HG02840 (cell line): ENCODE data around the gene ADD3.
A peak's percentile ranks its signal among the peaks of the same experiment; 100 is the strongest.
"Not testable (repeated sequence)": the region's sequence is repeated elsewhere in the genome, so short reads cannot be mapped to it uniquely, and the experiment has no call there.

Experiments used
- ATAC-seq: cut with Tn5 transposase; IDR thresholded peaks from one replicate; pipeline ENCODE4 v1.9.1; 2021; ENCODE audit warnings: mild to moderate bottlenecking, moderate library complexity, moderate number of reproducible peaks; ENCODE audit not compliant: unreplicated experiment, low FRiP score

Gene ADD3

GRCh38 chr10:110029450-110029849, 21.7 kb downstream of the ADD3 start:
- no peak for ATAC-seq

GRCh38 chr10:110032801-110033700, 25.3 kb downstream of the ADD3 start:
- no peak for ATAC-seq

- no peak for ATAC-seq
Measured at GRCh38 chr10:110033701-110034235, 26.0 kb downstream of the ADD3 start.

- no peak for ATAC-seq
Measured at GRCh38 chr10:110034596-110034995, 26.8 kb downstream of the ADD3 start.

- ATAC-seq: no peak
Measured at GRCh38 chr10:110035070-110035921, 27.5 kb downstream of the ADD3 start.

- peak; percentile 76 for ATAC-seq
Measured at GRCh38 chr10:110036640-110037039, 28.9 kb downstream of the ADD3 start.

GRCh38 chr10:110039254-110039653, 31.5 kb downstream of the ADD3 start:
- ATAC-seq: no peak

GRCh38 chr10:110040108-110040507, 32.3 kb downstream of the ADD3 start:
- ATAC-seq: no peak

GRCh38 chr10:110040767-110041478, 33.1 kb downstream of the ADD3 start:
- ATAC-seq: no peak

- ATAC-seq: no peak
Measured at GRCh38 chr10:110041479-110041829, 33.7 kb downstream of the ADD3 start.

- ATAC-seq: no peak
Measured at GRCh38 chr10:110042181-110042580, 34.4 kb downstream of the ADD3 start.

- ATAC-seq: no peak
Measured at GRCh38 chr10:110042891-110043290, 35.1 kb downstream of the ADD3 start.

GRCh38 chr10:110044681-110045080, 36.9 kb downstream of the ADD3 start:
- ATAC-seq: no peak

GRCh38 chr10:110045772-110046171, 38.0 kb downstream of the ADD3 start:
- no peak for ATAC-seq

- ATAC-seq: not testable (repeated sequence)
Measured at GRCh38 chr10:110048145-110048544, 40.4 kb downstream of the ADD3 start.

GRCh38 chr10:110048781-110049180, 41.0 kb downstream of the ADD3 start:
- ATAC-seq: no peak

GRCh38 chr10:110049889-110050591, 42.3 kb downstream of the ADD3 start:
- ATAC-seq: not testable (repeated sequence)

- ATAC-seq: no peak
Measured at GRCh38 chr10:110051487-110051886, 43.7 kb downstream of the ADD3 start.

- ATAC-seq: no peak
Measured at GRCh38 chr10:110052916-110053315, 45.1 kb downstream of the ADD3 start.

GRCh38 chr10:110056822-110057221, 49.0 kb downstream of the ADD3 start:
- no peak for ATAC-seq
